ENCODE results near the gene MARK2. TPM values are rescaled to one million over a fixed set of nuclear protein-coding genes. Genes with fewer than 3 reads are reported as not detected.

Gene MARK2
- polyA plus RNA-seq (2012; ENCODE audit: insufficient read length, low read depth) = 24.7 TPM

DNA sequence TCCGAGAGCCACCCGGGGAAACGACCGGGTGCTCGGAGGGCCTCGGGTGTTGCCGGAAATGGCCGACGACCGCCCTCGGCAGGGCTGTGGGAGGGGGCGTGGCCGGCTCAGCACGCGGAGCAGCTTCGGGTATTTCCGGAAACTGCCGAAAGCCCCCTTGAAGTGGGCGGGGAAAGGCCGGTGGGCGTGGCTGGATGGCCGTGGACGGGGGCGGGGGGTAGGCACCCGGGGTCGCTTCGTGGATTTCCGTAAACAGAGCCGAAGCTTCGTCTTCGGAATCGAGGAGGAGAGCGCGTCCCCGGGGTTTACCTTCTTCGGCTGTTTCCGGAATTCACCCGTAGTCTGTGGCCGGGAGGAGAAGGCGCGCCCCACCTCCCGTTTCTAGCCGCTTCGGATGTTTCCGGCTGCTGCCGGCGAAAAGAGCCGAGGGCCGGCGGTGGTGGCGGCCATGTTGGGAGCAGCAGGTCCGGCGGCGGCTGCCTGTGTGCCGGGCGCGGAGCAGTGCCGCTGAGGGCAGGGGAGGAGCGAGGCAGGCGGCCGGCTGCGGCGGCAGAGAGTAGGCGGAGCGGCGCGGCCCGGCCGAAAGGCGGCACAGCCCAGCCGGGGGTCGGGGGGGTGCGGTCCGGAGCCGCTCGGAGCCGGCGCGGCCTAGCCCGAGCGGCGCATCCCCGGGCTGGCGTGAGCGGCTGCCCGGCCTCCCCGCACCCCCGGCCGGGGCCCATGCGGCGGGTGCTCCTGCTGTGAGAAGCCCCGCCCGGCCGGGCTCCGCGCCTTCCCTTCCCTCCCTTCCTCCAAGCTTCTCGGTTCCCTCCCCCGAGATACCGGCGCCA is at the start of gene MARK2:
MARK2 (plus strand) TSS at position 433 of the 830 bp plus-strand sequence; CDS start at position 830, 397 bp downstream.
- peak; percentile 74 for TF ChIP-seq POLR2AphosphoS5 (IDR thresholded peaks at IDR 0.05; ENCODE audit: low read depth, low read length)
- TF ChIP-seq TAF1 (IDR thresholded peaks at IDR 0.05; ENCODE audit: borderline replicate concordance, insufficient read depth, low read length) = peak; percentile 74; the same call in 1 of the 2 replicates
- TF ChIP-seq FOXP2 (optimal IDR thresholded peaks at IDR 0.05; ENCODE audit: borderline replicate concordance, extremely low read depth, extremely low read length, insufficient read depth) = peak; percentile 46
- TF ChIP-seq REST (IDR thresholded peaks at IDR 0.05; ENCODE audit: insufficient read depth in 1 of 2, low read depth in 2 of 2, low read length in 2 of 2) = no peak

GRCh38 chr11:63791495-63792167 is 47.3 kb upstream of the MARK2 start:
- no peak for TF ChIP-seq REST (IDR thresholded peaks at IDR 0.05; ENCODE audit: insufficient read depth in 1 of 2, low read depth in 2 of 2, low read length in 2 of 2)
- TF ChIP-seq TAF1 (IDR thresholded peaks at IDR 0.05; ENCODE audit: borderline replicate concordance, insufficient read depth, low read length) = no peak
- TF ChIP-seq FOXP2 (optimal IDR thresholded peaks at IDR 0.05; ENCODE audit: borderline replicate concordance, extremely low read depth, extremely low read length, insufficient read depth) = no peak
- no peak for TF ChIP-seq SIN3A (IDR thresholded peaks at IDR 0.05; ENCODE audit: borderline replicate concordance, insufficient read depth, low read length)
- no peak for TF ChIP-seq POLR2AphosphoS5 (IDR thresholded peaks at IDR 0.05; ENCODE audit: low read depth, low read length)

DNA sequence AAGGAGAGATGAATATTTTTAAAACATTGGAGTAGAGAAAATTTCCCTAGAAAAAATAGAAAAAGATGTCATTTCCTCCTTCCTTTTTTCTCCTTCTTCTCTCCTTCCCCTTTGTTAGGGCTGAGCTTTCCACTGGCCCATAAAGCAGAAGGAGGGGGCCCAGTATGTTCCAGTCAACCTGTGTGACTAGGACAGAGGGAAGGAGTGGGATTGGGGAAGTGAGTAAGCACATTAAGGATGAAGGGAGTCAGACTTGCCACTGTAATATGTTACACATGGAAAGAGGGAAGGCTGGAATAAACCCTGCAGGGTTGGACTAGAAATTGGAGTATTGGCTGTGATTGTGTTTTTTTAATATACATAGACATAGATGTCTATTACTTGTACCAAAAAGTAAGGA is 45.7 kb upstream of the MARK2 start:
- TF ChIP-seq TAF1 (IDR thresholded peaks at IDR 0.05; ENCODE audit: borderline replicate concordance, insufficient read depth, low read length) (no peak), SIN3A (IDR thresholded peaks at IDR 0.05; ENCODE audit: borderline replicate concordance, insufficient read depth, low read length) (no peak), FOXP2 (optimal IDR thresholded peaks at IDR 0.05; ENCODE audit: borderline replicate concordance, extremely low read depth, extremely low read length, insufficient read depth) (no peak), REST (IDR thresholded peaks at IDR 0.05; ENCODE audit: insufficient read depth in 1 of 2, low read depth in 2 of 2, low read length in 2 of 2) (no peak), POLR2AphosphoS5 (IDR thresholded peaks at IDR 0.05; ENCODE audit: low read depth, low read length) (no peak)

DNA sequence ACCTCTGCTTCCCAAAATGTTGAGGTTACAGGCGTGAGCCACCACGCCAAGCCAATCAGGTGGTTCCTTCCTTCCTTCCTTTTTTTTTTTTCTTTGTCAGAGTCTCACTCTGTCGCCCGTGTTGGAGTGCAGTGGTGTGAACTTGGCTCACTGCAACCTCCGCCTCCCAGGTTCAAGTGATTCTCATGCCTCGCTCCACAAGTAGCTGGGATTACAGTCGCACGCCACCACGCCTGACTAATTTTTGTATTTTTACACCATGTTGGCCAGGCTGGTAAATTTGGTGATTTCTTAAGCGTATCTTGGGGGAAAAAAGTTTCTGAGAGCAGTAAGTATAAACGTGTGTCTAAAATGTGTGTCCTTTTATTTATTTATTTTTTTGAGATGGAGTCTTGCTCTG is 43.8 kb upstream of the MARK2 start:
- no peak for TF ChIP-seq SIN3A (IDR thresholded peaks at IDR 0.05; ENCODE audit: borderline replicate concordance, insufficient read depth, low read length)
- no peak for TF ChIP-seq POLR2AphosphoS5 (IDR thresholded peaks at IDR 0.05; ENCODE audit: low read depth, low read length)
- TF ChIP-seq TAF1 (IDR thresholded peaks at IDR 0.05; ENCODE audit: borderline replicate concordance, insufficient read depth, low read length) = no peak

DNA sequence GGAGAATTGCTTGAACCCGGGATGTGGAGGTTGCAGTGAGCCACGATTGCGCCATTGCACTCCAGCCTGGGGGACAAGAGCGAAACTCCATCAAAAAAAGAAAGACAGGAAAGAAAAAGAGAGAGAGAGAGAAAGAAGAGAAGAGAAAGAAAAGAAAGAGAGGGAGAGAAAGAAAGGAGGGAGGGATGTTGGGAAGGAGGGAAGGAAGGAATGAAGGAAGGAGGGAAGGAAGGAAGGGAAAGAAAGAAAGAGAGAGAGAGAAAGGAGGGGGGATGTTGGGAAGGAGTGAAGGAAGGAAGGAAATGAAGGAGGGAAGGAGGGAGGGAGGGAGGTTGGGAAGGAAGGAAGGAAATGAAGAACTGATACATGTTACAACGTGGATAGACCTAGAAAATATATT is 38.0 kb upstream of the MARK2 start:
- no peak for TF ChIP-seq REST (IDR thresholded peaks at IDR 0.05; ENCODE audit: insufficient read depth in 1 of 2, low read depth in 2 of 2, low read length in 2 of 2)
- no peak for TF ChIP-seq FOXP2 (optimal IDR thresholded peaks at IDR 0.05; ENCODE audit: borderline replicate concordance, extremely low read depth, extremely low read length, insufficient read depth)
- TF ChIP-seq SIN3A (IDR thresholded peaks at IDR 0.05; ENCODE audit: borderline replicate concordance, insufficient read depth, low read length) = no peak
- TF ChIP-seq TAF1 (IDR thresholded peaks at IDR 0.05; ENCODE audit: borderline replicate concordance, insufficient read depth, low read length) = no peak
- TF ChIP-seq POLR2AphosphoS5 (IDR thresholded peaks at IDR 0.05; ENCODE audit: low read depth, low read length) = no peak
